Loucy (cell line): ENCODE results near the gene CDH4.

Experiments used
- H2AFZ ChIP-seq: fragments of 200-600 bp; sonication (generic); 2 replicates; pipeline ENCODE4 v1.6.0; 2016; ENCODE audit warnings: antibody characterized with exemption, mild to moderate bottlenecking, low read length, moderate library complexity
- H3F3A ChIP-seq: fragments of 200-600 bp; 2 replicates; pipeline ENCODE4 v1.6.0; 2016; ENCODE audit warnings: antibody characterized with exemption, low read depth, mild to moderate bottlenecking
- H3K27me3 ChIP-seq: fragments of 200-600 bp; sonication (generic); 2 replicates; pipeline ENCODE4 v1.6.1; 2014; ENCODE audit warnings: low read length, mild to moderate bottlenecking; ENCODE audit not compliant: insufficient read depth, poor library complexity, severe bottlenecking
- H3K36me3 ChIP-seq: fragments of 200-600 bp; sonication (generic); 2 replicates; pipeline ENCODE4 v1.6.1; 2016; ENCODE audit warnings: low read length; ENCODE audit not compliant: insufficient read depth
- H3K4me1 ChIP-seq: fragments of 200-600 bp; sonication (generic); 2 replicates; pipeline ENCODE4 v1.5.1; 2014; ENCODE audit warnings: low read length, mild to moderate bottlenecking; ENCODE audit not compliant: insufficient read depth, poor library complexity, severe bottlenecking
- H3K4me2 ChIP-seq: fragments of 200-600 bp; sonication (generic); 2 replicates; pipeline ENCODE4 v1.6.0; 2014; ENCODE audit warnings: antibody characterized with exemption, low read length, low read depth, mild to moderate bottlenecking; ENCODE audit not compliant: poor library complexity, severe bottlenecking
- H3K4me3 ChIP-seq: fragments of 200-600 bp; sonication (generic); 2 replicates; pipeline ENCODE4 v1.5.1; 2014; ENCODE audit warnings: low read length, mild to moderate bottlenecking, mixed read lengths; ENCODE audit not compliant: poor library complexity, severe bottlenecking
- H3K79me2 ChIP-seq: fragments of 200-600 bp; sonication (generic); 2 replicates; pipeline ENCODE4 v1.6.1; 2014; ENCODE audit warnings: low read length; ENCODE audit not compliant: insufficient read depth
- H3K9ac ChIP-seq: fragments of 200-600 bp; sonication (generic); 2 replicates; pipeline ENCODE4 v1.6.0; 2014; ENCODE audit warnings: mild to moderate bottlenecking, low read depth, low read length, moderate library complexity; ENCODE audit not compliant: poor library complexity, severe bottlenecking
- H3K9me2 ChIP-seq: fragments of 200-600 bp; sonication (generic); replicated peaks from 2 replicates; pipeline ENCODE4 v1.6.1; 2016; ENCODE audit warnings: low read depth, low read length, mixed read lengths
- H3K9me3 ChIP-seq: fragments of 200-600 bp; sonication (generic); 2 replicates; pipeline ENCODE4 v1.6.1; 2014; ENCODE audit warnings: mild to moderate bottlenecking, antibody characterized with exemption, low read length, low read depth; ENCODE audit not compliant: insufficient read depth
- H4K20me1 ChIP-seq: fragments of 200-600 bp; sonication (generic); 2 replicates; pipeline ENCODE4 v1.6.0; 2014; ENCODE audit warnings: antibody characterized with exemption, low read length, mild to moderate bottlenecking; ENCODE audit not compliant: insufficient read depth, poor library complexity, severe bottlenecking
- CTCF ChIP-seq: fragments of 200-600 bp; sonication (generic); conservative IDR thresholded peaks from 2 replicates; pipeline ENCODE4 v1.5.1; 2014; ENCODE audit warnings: mild to moderate bottlenecking, antibody characterized with exemption, low read length
- EZH2phosphoT487 ChIP-seq: fragments of 200-600 bp; IDR thresholded peaks from 2 replicates; pipeline ENCODE4 v1.6.1; 2018; ENCODE audit warnings: antibody characterized with exemption, mild to moderate bottlenecking, moderate library complexity, borderline replicate concordance

CDH4 gene

GRCh38 chr20:61898405-61898804, 646.3 kb downstream of the CDH4 start:
- TF ChIP-seq CTCF (no peak), EZH2phosphoT487 (no peak)
- no peaks in the 10 kb centered on the region for H3K79me2 ChIP-seq

GRCh38 chr20:61900011-61900944, 648.2 kb downstream of the CDH4 start:
- no peaks in the 10 kb centered on the region; the same call in 1 of the 2 replicates for H3K36me3 ChIP-seq
- no peak overlapping the region for H3K9ac ChIP-seq
- no peaks in the 10 kb centered on the region for H3K9me2 ChIP-seq
- no peaks in the 10 kb centered on the region for H3K9me3 ChIP-seq
- H2AFZ ChIP-seq = no peak overlapping the region
- TF ChIP-seq EZH2phosphoT487 = no peak
- TF ChIP-seq CTCF = no peak
- no peaks in the 10 kb centered on the region for H3K79me2 ChIP-seq
- H3K4me3 ChIP-seq = no peak overlapping the region
- H3K4me2 ChIP-seq = no peak overlapping the region
- H4K20me1 ChIP-seq = no peaks in the 10 kb centered on the region
- H3F3A ChIP-seq = no peaks in the 10 kb centered on the region
- peaks cover 10% of the 10 kb centered on the region for H3K4me1 ChIP-seq
- H3K27me3 ChIP-seq = no peaks in the 10 kb centered on the region

More at GRCh38 chr20:61898405-61898804, 646.3 kb downstream of the CDH4 start:
- Histone ChIP-seq H3F3A (no peaks in the 10 kb centered on the region), H3K4me1 (peaks cover 10% of the 10 kb centered on the region), H3K27me3 (no peaks in the 10 kb centered on the region), H3K9me2 (no peaks in the 10 kb centered on the region), H3K36me3 (no peaks in the 10 kb centered on the region; the same call in 1 of the 2 replicates), H3K9ac (no peak overlapping the region), H3K9me3 (no peaks in the 10 kb centered on the region), H2AFZ (no peak overlapping the region), H3K4me3 (no peak overlapping the region), H4K20me1 (no peaks in the 10 kb centered on the region), H3K4me2 (no peak overlapping the region)

- no peaks in the 10 kb centered on the region for H3F3A ChIP-seq
- no peaks in the 10 kb centered on the region; the same call in 1 of the 2 replicates for H3K36me3 ChIP-seq
- no peak overlapping the region for H2AFZ ChIP-seq
- no peaks in the 10 kb centered on the region for H3K27me3 ChIP-seq
- no peaks in the 10 kb centered on the region for H3K9me2 ChIP-seq
- no peak overlapping the region for H3K4me3 ChIP-seq
- H3K79me2 ChIP-seq = no peaks in the 10 kb centered on the region
- H3K4me2 ChIP-seq = no peak overlapping the region
- TF ChIP-seq CTCF = no peak
- no peak for TF ChIP-seq EZH2phosphoT487
- H4K20me1 ChIP-seq = no peaks in the 10 kb centered on the region
- H3K9me3 ChIP-seq = no peaks in the 10 kb centered on the region
- no peak overlapping the region for H3K9ac ChIP-seq
- H3K4me1 ChIP-seq = peaks cover 10% of the 10 kb centered on the region
Measured at GRCh38 chr20:61900945-61901293, 648.9 kb downstream of the CDH4 start.
